ENCODE data around the gene MICAL3.

- TF ChIP-seq EZH2phosphoT487 (IDR thresholded peaks at IDR 0.05) (no peak), CTCF (IDR thresholded peaks at IDR 0.05) (no peak)
Observed at GRCh38 chr22:17970201-17970708, 54.1 kb downstream of the MICAL3 start.

All from neural progenitor cell (in vitro differentiated cells).